Measurements from ENCODE around the gene PRKAA1. TPM values are rescaled to one million over a fixed set of nuclear protein-coding genes. Genes with fewer than 3 reads are reported as not detected.

The PRKAA1 gene
- total and polyA plus RNA-seq, 8 donors, result 17.5 to 42.9 (median 30.6) TPM

GRCh38 chr5:40755407-40756365 is 42.5 kb downstream of the PRKAA1 start, which contains the start of gene TTC33:
TSS of gene TTC33 (minus strand) at chr5:40755961. CDS start at chr5:40747018, 8,943 bp downstream.
- H3K27ac ChIP-seq, result peak within 1 kb of the TSS; percentile 70 to 94 (median 83)
- H3K4me3 ChIP-seq, result peak within 1 kb of the TSS; percentile 66 to 88 (median 80)
- intact Hi-C loops (cut with DNase I), result loop anchor here in 1 of 3 donors (10.0 kb wide), 1 partner anchor 119 kb away; no protein-coding TSS in a partner anchor
- H3K4me1 ChIP-seq, result peaks cover 0 to 6% (median 5%) of the 10 kb centered on the region in 3 donors
- TF ChIP-seq, protein P1, sequence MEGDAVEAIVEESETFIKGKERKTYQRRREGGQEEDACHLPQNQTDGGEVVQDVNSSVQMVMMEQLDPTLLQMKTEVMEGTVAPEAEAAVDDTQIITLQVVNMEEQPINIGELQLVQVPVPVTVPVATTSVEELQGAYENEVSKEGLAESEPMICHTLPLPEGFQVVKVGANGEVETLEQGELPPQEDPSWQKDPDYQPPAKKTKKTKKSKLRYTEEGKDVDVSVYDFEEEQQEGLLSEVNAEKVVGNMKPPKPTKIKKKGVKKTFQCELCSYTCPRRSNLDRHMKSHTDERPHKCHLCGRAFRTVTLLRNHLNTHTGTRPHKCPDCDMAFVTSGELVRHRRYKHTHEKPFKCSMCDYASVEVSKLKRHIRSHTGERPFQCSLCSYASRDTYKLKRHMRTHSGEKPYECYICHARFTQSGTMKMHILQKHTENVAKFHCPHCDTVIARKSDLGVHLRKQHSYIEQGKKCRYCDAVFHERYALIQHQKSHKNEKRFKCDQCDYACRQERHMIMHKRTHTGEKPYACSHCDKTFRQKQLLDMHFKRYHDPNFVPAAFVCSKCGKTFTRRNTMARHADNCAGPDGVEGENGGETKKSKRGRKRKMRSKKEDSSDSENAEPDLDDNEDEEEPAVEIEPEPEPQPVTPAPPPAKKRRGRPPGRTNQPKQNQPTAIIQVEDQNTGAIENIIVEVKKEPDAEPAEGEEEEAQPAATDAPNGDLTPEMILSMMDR (IDR thresholded peaks at IDR 0.05), result peak; percentile 23 to 57 (median 43)
- FAIRE-seq (no peak), DNase-seq (peak; percentile 90 to 96 (median 94)), ATAC-seq (peak; percentile 97 to 99 (median 98))
- no peaks in the 10 kb centered on the region for H3K9me3 ChIP-seq
- H3K27me3 ChIP-seq, result no peaks in the 10 kb centered on the region
- WGBS, 2 donors, result 5 to 6% methylated on average over 80 of the region's 80 CpGs
- H3K36me3 ChIP-seq, result no peaks in the 10 kb centered on the region

- peak overlapping the region; percentile 70 to 94 (median 83) for H3K27ac ChIP-seq
- peaks cover 0 to 6% (median 5%) of the 10 kb centered on the region in 3 donors for H3K4me1 ChIP-seq
- H3K9me3 ChIP-seq, result no peaks in the 10 kb centered on the region
- peak; percentile 55 to 71 (median 62) for DNase-seq
- H3K27me3 ChIP-seq, result no peaks in the 10 kb centered on the region
- peak; percentile 83 for FAIRE-seq
- intact Hi-C loops (cut with DNase I), result loop anchor here in 1 of 3 donors (10.0 kb wide), 1 partner anchor 120 kb away; no protein-coding TSS in a partner anchor
- TF ChIP-seq, protein P1 (IDR thresholded peaks at IDR 0.05), result peak in 3 of 4 donors; percentile 7 to 36 (median 10)
- peak; percentile 85 to 95 (median 88) for ATAC-seq
- WGBS, 2 donors, result 0% methylated on average over 11 of the region's 11 CpGs
- peak overlapping the region; percentile 66 to 88 (median 80) for H3K4me3 ChIP-seq
- no peaks in the 10 kb centered on the region for H3K36me3 ChIP-seq
These were observed 43.1 kb downstream of the PRKAA1 start for GRCh38 chr5:40755093-40755406.

GRCh38 chr5:40754381-40755092 is 43.6 kb downstream of the PRKAA1 start:
- TF ChIP-seq, protein P1 (IDR thresholded peaks at IDR 0.05), result no peak
- WGBS, 2 donors, result 8 to 10% methylated on average over 6 of the region's 6 CpGs
- Histone ChIP-seq H3K36me3 (no peaks in the 10 kb centered on the region), H3K27ac (peak overlapping the region; percentile 70 to 94 (median 83)), H3K4me3 (peak overlapping the region; percentile 66 to 88 (median 80)), H3K9me3 (no peaks in the 10 kb centered on the region), H3K4me1 (peaks cover 0 to 6% (median 5%) of the 10 kb centered on the region in 3 donors), H3K27me3 (no peaks in the 10 kb centered on the region)
- FAIRE-seq, result no peak
- intact Hi-C loops (cut with DNase I), result loop anchor here in 1 of 3 donors (10.0 kb wide), 1 partner anchor 120 kb away; no protein-coding TSS in a partner anchor
- ATAC-seq, result no peak
- DNase-seq, result no peak

DNA sequence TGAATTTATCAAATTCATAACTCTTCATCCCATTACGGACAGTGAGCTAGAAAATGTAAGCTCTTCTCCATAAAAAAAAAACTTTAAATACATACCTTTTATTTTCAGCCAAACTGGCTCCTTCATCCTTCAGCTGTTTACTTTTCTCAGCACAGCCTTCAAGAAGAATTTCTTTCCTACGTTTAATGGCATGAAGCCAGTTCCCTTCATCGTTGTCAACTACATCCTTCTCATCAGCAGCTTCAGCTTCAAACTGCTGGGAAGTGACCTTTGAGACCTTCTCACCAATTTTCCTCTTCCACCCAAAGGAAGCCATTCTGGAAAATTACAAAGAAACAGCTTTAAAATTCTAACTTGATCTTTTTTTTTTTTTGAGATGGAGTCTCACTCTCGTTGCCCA is 51.5 kb downstream of the PRKAA1 start:
- Histone ChIP-seq H3K27ac (no peak overlapping the region), H3K4me3 (no peak overlapping the region), H3K36me3 (no peaks in the 10 kb centered on the region), H3K4me1 (peaks cover 0 to 5% (median 0%) of the 10 kb centered on the region in 3 donors), H3K27me3 (no peaks in the 10 kb centered on the region), H3K9me3 (no peaks in the 10 kb centered on the region)
- WGBS, 2 donors, result 33 to 35% methylated on average over 4 of the region's 4 CpGs
- TF ChIP-seq, protein P1 (IDR thresholded peaks at IDR 0.05), result no peak
- no peak for ATAC-seq
- FAIRE-seq, result no peak
- intact Hi-C loops (cut with DNase I), result no loop called here
- DNase-seq, result no peak
